SW 1271 (cell line): Measurements from ENCODE around the gene ATP2A3.

Experiments
- DNase-seq, 2 experiments: peaks; one replicate each; lab custom pipeline; 2025; lab: John Stamatoyannopoulos, UW

Gene ATP2A3

GRCh38 chr17:3964203-3965117, at the start of gene ATP2A3:
Gene ATP2A3, minus strand, starts transcription at chr17:3964437. Its CDS starts 146 bp downstream, at chr17:3964291.
- peak in 1 of 2 experiments; percentile 21 for DNase-seq

- DNase-seq: no peak
Measured at GRCh38 chr17:4010754-4011153, 46.5 kb upstream of the ATP2A3 start.

- DNase-seq: no peak
Measured at GRCh38 chr17:4009186-4009785, 45.0 kb upstream of the ATP2A3 start.

GRCh38 chr17:4008441-4009185, 44.4 kb upstream of the ATP2A3 start:
- DNase-seq: no peak

- no peak for DNase-seq
Measured at GRCh38 chr17:4008082-4008435, 43.8 kb upstream of the ATP2A3 start.

DNA sequence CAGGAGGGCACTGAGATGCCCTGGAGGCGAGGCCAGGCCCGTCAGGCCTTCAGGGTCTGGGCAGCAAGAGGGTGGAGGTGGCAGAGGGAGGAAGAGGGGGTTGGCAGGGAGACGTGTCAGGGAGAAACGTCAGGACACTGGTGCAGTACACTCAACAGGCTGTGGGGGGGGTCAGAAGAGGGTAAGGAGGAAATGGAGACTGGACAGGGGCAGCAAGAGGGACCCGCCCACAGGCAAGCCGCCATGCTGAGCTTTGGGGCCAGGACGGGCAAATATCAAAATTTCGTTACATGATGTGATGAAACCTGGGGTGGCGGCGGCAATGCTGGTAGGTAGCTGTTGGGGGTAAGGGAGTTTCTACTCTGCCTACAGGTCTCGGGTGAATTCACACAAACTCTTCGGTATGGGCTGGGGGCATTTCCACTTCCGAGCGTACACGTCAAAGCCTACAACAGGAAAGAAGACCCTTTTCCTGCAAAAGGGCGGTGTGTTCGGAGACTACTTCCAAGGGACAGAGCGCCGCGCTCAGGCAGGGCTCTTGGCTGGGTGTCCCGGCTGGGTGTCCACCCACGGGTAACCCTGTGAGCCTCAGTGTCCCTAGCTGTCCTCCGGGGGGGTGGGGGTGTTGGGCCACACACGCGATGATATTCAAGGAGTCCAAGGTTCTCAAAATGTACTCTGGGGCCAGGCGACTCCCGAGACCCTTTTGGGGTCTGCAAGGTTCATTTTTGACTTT, 43.3 kb upstream of the ATP2A3 start:
- DNase-seq: no peak

GRCh38 chr17:4006745-4007211, 42.5 kb upstream of the ATP2A3 start:
- no peak for DNase-seq

- no peak for DNase-seq
Measured at GRCh38 chr17:4006165-4006589, 41.9 kb upstream of the ATP2A3 start.

GRCh38 chr17:4005296-4006164, 41.3 kb upstream of the ATP2A3 start:
- DNase-seq: no peak

DNA sequence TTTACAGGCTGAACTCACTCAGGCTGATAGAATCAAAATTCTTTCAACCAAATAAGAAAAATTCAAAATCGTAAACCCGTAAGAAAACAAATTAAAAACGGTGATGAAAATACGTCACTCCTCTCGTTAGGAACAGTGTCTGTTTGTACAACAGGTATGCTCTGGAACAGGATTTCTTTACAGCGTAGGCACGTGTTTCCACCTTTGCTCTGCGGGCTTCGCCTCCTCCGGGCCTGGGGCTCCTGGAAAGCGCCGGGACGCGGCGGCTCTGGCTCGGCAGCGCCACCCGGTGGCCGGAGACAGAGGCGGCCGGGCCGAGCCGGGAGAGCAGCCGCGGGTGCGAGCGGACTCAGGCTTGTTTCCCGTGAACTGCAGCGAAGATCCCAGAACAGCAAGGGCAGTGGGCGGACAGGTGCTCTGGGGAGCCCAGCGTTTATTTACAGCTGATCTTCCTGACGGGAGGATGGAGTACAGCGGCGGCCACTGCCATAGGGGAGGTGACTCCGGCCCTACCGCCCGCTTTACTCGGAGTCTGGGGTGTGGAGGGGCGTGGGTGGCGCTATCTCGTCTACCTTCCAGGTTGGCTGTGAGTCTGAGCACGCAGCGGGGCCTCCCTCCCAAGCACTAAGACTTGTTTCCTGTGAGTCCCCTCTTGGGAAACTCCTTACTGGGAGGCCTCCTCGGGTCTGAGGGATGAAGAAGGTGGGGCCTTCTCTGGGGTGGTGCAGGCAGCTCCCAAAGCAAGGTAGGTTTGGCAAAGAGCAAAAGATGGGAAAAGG, 40.5 kb upstream of the ATP2A3 start:
- no peak for DNase-seq

DNA sequence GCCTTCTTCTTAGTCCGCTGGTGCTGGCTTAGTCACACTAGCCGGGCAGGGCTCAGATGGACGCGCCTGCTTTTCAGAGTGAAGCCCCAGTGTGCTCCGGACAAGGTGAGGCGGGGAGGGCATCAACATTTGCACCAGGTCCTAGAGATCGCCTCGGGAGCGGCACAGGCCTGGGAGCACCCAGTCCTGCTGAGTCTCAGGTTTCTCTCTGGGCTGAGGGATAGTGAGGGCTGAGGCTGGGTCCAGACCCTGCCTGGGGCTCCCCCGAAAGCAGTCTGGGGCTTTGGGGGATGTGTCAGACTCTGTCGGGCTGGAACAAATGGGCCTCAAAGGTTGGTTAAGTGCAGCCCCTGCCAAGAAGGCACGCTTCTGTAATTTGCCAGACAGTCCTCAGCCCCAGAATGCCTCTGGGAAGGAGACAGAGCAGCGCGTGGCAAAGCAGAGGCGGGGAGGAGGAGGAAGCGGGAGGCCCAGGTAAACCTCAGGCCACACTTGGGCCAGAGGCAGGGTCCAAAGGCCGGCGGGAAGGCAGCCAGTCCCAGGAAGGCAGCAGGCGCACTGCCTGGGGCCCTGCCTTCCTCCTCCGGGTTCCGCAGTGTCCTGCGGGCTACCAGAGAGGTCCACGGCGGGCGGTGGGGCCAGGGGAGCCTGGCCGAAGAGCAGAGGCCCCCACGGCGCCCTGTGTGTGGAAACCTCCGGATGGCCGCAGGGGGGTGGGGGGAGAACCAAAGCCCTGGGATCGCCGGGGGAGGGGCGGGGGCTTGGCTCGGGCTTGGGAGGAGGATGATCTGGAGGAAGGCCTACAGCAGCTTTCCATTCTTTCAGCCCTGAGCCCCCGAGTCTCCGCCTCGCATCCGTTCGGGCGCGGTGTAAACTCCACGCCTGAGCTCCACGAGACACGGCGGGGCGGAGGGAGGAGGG, 39.5 kb upstream of the ATP2A3 start:
- no peak for DNase-seq

DNA sequence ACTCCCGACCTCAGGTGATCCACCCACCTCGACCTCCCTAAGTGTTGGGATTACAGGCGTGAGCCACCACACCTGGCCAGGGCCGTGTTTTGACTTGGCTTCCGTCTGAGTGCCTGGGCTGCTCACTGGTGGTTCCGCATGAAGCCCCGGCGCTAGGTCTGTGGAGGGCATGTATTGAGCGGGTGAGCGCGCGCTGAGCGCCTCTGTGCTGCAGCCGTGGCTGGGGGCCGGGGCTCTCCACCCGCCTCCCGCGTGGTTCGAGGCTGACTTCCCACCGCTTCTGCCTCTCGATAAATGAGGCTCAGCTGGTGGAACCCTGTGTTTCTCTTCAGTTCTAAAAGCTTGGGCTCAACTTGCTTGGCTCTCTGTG, 38.9 kb upstream of the ATP2A3 start:
- DNase-seq: no peak

DNA sequence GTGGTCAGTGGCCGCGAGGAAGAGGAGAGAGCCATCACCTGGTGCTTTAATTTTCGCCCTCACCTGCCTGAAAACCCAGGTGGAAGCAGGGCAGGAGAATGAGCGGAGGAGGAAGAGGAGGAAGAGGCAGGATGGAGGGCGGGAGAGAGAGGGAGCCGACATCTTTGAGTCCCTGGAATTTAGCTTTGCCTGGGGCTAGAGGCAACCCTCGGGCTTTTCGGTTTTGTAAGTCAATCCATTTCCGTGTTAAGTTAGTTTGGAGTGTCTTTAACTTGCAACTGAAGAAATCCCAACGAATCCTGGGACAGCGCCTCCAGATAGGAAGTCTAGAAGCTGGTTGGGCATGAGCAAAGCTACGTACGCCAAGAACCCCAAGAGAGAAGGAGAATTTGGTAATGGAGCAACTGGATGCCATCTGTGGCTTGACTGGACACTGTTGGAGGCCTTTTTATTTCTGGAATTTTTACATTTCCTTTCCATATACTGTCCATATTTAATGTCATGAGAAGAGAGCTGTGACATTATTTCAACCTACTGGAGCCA, 36.9 kb upstream of the ATP2A3 start:
- no peak for DNase-seq

DNA sequence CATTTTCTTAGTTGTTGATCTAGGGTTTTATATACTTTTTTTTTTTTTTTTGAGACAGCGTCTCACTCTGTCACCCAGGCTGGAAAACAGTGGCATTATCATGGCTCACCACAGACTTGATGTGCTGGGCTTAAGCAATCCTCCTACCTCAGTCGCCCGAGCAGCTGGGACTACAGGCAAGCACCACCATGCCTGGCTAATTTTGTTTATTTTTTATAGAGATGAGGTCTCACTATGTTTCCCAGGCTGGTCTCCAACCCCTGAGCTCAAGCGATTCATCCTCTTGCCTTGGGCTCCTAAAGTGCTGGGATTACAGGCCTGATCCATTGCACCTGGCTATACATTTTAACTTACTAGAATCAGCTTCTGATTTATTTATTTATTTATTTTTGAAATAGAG, 34.2 kb upstream of the ATP2A3 start:
- DNase-seq: no peak

DNA sequence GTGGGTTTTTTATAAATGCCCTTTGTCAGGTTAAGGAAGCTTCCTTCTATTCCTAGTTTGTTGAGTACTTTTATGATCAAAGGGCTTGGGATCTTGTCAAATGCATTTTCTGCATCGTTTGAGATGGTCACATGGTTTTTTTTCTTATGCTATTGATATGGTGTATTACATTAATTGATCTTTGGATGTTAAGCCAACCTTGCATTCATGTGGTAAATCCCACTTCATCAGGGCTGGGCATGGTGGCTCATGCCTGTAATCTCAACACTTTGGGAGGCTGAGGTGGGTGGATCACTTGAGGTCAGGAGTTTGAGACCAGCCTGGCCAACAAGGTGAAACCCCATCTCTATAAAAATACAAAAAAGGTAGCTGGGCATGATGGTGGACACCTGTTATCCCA, 30.8 kb upstream of the ATP2A3 start:
- no peak for DNase-seq

DNA sequence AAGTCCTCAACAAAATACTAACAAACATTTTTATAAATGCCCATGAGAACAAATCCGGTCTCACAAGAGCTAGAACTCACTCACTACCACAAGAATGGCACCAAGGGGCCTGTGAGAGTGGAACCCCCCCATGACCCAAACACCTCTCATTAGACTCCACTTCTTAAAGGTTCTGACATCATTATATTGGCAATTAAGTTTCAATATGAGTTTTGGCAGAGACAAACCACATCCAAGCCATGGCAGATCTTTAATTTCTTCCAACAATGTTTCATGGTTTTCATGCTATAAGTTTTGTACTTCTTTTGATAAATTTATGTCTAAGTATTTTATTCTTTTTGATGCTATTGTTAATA, 30.0 kb upstream of the ATP2A3 start:
- DNase-seq: no peak

- no peak for DNase-seq
Measured at GRCh38 chr17:3993493-3994220, 29.4 kb upstream of the ATP2A3 start.

- no peak for DNase-seq
Measured at GRCh38 chr17:3992370-3992769, 28.1 kb upstream of the ATP2A3 start.
